Measurements from ENCODE around the gene P2RX3. TPM values are rescaled to one million over a fixed set of nuclear protein-coding genes. Genes with fewer than 3 reads are reported as not detected.

Gene P2RX3
- polyA plus RNA-seq, 3 donors: 0.53 to 1.3 (median 1.1) TPM

DNA sequence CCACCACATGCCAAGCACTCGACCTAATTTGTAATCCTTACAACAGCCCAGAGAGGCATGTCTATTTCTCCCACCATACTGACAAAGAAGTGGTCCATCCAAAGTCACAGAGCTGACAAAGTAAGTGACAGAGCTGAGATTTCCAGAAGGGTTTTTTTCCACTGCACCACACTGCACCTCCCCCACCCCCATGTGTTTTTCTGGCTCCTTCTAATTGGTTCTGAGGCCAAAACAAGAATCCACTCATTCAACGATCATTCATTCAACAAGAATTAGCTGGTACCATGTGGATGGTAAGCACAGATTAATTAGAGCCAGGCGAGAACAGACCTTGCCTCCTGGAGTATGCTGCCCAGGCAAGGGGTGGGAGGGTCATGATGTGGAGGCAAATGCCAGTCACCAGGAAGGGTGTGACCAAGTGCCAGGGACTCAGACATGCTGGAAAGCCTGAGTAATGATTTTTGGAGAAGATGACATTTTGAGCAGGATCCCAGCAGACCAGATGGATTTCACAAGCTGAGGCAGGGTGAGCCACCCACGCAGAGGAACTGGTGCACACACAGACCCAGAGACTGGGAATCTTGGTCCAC, 67.2 kb downstream of the P2RX3 start:
- no peak for DNase-seq (ENCODE audit: extremely low read depth in 1 of 11, low read depth in 9 of 11, low spot score in 4 of 11)

DNA sequence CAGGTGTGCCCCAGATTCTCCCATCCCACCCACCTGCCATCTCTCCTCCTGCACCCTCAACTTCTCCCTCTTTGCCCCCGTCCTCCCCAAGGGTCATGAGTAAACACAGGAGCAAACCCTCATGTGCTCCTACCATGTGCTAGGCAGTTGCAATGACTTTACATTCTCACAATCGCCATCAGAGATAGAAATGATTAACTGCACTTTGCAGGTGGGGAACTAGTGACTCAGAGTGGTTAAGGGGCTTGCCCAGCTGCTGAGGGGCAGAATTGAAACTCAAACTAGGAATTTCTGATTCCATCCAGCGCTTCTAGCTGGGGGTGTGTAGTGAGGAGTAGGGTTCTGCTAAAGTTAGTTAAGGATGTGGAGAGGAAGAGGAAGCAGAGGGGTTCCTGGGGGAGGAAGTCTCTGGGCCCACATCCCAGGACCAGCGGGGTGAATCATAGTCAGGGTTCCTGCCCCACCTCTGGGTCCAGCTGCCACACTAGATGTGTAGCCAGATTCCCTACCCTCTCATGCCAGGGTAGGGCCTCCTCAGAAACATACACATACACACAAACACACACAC, 68.3 kb downstream of the P2RX3 start:
- DNase-seq (ENCODE audit: extremely low read depth in 1 of 11, low read depth in 9 of 11, low spot score in 4 of 11): no peak

DNA sequence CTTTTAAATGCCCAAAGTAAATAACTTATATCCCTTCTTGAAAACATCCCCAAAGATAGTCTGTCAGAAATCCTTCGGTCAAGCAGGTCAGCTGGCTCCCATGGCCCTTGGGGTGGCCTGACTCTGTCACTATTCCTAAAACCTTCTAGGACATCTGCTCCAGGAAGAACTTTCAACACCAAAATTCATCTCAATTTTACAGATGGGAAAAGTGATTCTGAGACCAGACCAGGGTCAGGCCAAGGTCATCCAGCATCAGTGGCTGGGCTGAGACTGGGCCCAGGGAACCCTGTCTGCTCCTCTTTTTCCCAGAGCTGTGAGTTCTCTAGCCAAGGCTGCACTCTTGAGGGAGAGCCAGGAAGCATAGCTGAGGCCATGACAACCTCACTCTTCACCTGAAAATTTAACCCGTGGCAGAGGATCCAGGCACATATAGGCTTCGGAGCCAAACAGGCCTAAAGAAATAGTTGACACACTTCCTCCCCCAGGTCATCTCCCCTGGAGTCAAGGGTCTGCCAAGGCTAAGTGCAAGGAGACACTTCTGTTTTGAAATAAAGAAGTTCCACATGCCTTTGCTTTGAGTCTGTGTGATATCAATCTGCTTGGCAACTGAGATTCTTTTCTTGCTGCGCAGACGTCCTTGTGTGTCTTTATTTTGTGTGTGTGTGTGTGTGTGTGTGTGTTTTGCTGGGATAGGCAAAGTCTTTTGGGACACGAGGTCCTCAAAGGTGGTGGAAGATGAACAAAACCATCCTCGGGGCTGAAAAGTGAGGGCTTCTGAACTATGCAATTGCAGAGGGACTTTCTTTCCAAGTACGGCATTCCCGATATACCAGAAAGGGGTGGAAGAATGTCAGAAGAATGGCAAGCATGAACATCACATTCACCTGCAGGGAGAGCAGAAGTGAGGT, 69.1 kb downstream of the P2RX3 start:
- no peak for DNase-seq (ENCODE audit: extremely low read depth in 1 of 11, low read depth in 9 of 11, low spot score in 4 of 11)

DNA sequence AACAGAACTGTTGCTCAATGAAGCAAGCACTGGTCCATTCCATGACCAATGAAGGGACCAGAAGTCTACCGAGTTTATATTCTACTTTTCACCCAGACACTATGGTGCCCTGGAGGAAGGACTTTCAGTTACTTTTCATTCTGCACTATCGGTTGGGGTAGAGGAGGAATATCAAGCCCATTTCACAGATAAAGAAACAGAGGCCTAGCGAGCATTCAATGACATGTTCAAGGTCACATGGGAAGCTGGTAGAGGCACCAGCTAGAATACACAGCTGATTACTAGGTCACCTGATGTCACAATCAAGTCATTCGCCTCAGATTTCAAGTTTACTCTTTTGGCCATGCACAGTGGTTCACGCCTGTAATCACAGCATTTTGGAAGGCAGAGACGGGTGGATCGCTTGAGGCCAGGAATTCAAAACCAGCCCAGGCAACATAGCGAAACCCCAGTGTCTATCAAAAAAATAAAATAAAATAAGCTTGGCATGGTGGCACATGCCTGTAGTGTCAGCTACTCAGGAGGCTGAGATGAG, 69.9 kb downstream of the P2RX3 start:
- DNase-seq (ENCODE audit: extremely low read depth in 1 of 11, low read depth in 9 of 11, low spot score in 4 of 11): no peak

DNA sequence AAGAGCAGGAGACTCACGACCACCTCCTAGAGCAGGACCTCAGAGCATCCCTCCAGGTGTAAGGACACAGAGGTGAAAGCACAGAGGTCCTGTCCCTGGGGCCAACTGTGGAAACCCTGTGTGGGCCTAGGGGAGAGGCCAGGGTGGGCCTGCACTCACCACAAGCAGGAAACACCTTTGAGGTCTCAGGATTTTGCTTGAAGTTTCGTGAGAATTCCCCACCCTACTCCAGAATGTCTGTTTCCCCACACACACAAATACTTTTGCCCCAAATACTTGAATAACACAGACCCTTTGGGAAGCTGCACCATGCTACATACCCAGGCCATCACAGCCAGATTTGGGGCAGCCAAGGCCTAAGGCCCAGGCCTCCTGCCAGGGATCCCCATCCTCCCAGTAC, 70.6 kb downstream of the P2RX3 start:
- no peak for DNase-seq (ENCODE audit: extremely low read depth in 1 of 11, low read depth in 9 of 11, low spot score in 4 of 11)

DNA sequence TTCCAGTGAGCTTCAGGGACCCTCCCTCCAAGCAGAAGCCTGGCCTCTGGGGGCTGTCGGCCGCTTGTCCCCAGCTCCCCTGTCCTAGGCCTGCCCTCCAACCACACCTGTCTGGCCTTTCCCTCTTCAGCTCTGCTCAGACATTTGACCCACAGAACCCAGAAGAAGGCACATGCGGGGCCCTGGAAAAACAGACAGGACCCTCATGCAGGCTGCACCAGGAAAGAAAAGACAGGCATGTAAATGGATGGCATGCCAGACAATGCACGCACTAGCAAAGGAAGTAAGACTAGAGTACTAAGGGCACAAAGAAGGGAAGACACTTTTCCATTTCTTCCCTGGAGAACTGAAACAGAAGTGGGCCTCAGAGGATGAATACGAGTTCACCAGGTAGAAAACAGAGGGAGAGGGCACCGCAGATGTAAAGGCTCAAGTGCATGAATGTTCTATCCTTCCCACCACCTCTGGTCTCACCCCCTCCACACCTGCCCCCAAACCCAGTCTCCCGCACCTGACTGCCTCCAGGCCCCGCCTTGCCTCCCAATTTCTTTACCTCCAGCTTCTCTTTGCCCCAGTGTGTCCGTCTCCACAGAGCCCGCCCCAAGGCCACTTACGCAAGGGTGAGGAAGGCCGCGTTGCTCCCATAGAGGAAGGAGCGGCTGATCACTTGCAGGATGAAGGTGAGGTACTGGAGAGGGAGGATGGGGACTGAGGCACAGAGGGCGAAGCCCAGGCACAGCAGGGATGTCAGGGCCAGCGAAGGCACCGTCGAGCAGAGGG, 71.4 kb downstream of the P2RX3 start:
- no peak for DNase-seq (ENCODE audit: extremely low read depth in 1 of 11, low read depth in 9 of 11, low spot score in 4 of 11)

DNA sequence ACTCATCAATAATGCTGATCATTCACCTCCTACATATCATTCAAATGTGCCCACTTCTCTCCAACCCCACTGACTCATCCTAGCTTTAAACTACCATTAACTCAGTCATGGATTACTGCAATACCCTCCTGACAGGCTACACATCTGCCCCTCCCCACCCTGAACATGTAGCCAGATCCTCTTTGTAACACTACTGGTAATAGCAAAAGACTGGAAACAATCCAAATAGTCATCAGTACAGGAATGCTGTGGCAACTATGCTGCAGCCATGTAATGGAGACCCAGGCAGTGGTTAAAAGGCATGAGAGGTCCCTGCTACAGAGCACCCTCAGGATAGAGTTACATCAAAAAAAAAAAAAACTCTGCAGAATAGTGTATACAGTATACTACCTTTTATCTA, 72.1 kb downstream of the P2RX3 start:
- DNase-seq (ENCODE audit: extremely low read depth in 1 of 11, low read depth in 9 of 11, low spot score in 4 of 11): no peak

DNA sequence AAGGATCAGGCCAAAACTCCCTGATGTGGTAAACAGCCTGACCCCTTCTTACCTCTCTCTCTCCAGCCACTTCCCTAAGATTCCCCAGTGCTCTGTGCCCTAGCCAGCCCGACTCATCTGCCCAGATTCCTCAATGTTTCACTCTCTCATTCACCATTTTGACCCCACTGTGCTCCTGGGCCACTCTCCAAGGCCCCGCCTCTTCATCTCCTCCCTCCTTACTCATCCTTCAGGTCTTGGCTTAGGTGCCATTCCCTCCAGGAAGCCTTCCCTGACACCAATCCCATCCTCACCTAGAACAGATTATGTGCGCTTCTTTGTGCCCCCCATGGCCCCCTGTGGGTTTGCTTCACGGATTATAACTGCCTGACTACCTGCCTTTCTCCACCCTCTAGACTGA, 75.5 kb downstream of the P2RX3 start:
- DNase-seq (ENCODE audit: extremely low read depth in 1 of 11, low read depth in 9 of 11, low spot score in 4 of 11): no peak

DNA sequence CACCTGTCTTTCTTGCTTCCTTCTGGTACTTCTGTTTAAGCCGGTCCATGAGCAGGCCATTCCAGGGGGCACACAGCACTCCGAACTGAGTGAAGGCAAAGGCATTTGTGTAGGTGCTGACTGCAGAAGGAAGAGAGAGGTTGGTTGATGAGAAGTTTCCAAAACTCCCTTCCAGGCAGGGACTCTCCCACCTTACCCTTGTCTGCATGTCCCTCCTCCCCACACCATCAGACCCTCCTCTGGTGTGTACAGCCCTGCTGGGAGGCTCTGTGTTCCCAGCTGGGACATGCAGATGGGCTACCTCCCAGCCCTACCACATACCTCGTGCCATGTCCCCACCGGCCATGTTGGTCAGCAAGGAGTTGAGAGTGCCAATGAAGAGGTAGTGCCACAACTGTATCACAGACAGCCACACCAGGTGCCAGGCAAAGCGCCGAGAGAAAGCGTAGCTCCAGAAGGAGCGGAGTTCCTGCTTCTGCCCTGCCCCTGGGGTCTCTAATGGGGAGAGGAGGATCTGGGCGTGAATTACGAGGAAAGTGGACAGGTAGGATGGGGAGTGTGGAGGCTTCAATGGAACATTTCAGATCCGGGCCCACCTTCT, 76.6 kb downstream of the P2RX3 start:
- DNase-seq (ENCODE audit: extremely low read depth in 1 of 11, low read depth in 9 of 11, low spot score in 4 of 11): no peak

DNA sequence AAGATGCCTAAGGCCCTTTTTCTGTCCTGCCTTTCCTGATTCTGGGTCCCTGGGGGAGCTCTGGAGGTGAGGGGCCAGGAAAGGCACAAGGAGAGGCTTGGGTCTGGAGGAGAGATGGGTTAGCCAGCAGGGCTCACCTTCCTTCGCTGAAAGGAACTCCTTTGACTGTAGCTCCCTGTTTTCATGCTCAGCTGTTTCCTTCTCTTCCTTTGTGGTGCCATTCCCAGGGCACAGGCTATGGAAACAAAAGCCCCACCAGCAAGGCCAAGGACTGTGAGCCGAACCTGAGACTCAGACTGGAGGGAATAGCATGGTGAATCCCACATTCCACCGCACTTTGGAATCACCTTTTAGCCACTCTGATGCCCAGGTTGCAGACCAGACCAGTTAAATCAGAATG, 78.3 kb downstream of the P2RX3 start:
- DNase-seq (ENCODE audit: extremely low read depth in 1 of 11, low read depth in 9 of 11, low spot score in 4 of 11): no peak

DNA sequence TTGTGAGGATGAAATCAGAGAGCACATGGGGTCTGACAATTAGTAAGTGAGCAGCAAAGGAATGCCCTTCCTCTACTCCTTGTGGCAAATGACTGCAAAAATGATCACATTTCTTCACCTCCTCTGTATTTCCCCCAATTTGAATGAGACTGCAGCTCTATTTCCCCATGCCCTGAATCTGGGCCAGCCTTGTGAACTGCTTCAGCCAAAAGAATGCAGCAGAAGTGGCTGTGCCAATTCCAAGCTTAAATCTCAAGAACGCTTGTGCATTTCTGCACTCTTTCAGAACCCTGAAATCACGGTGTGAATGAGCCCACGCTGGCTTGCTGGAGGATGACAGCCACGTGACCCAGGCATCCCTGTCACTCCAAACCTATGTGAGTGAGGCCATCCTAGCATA, 78.9 kb downstream of the P2RX3 start:
- DNase-seq (ENCODE audit: extremely low read depth in 1 of 11, low read depth in 9 of 11, low spot score in 4 of 11): no peak

DNA sequence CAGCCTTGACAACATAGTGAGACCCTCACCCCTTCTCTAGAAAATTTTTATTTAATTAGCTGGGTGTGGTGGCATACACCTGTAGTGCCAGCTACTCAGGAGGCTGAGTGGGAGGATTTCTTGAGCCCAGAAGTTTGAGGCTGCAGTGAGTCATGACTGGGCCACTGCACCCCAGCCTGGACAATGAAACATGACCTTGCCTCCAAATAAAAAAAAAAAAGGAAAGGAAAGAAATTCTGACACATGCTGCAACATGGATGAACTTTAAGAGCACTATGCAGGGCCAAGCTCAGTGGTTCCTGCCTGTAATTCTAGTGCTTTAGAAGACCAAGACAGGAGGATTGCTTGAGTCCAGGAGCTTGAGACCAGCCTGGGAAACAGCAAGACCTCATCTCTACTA, 80.0 kb downstream of the P2RX3 start:
- no peak for DNase-seq (ENCODE audit: extremely low read depth in 1 of 11, low read depth in 9 of 11, low spot score in 4 of 11)

DNA sequence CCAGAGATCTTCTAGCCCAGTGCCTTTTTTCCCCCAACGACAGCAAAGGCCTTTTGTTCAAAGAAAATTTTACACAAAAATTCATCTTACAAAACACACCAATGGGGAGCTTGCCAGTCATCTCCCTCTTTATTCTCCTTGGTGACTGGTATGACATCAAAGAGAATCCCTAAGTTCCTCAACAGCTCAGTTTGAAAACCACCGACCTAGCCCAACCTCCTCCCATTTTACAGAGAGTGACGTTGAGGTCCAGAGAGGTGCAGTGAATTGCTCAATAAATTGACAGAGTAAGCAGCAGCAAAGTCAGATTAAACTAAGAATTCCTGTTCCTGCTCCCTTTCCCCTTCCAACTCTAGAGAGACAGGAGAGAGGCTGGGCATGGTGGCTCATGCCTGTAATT, 81.0 kb downstream of the P2RX3 start:
- no peak for DNase-seq (ENCODE audit: extremely low read depth in 1 of 11, low read depth in 9 of 11, low spot score in 4 of 11)

DNA sequence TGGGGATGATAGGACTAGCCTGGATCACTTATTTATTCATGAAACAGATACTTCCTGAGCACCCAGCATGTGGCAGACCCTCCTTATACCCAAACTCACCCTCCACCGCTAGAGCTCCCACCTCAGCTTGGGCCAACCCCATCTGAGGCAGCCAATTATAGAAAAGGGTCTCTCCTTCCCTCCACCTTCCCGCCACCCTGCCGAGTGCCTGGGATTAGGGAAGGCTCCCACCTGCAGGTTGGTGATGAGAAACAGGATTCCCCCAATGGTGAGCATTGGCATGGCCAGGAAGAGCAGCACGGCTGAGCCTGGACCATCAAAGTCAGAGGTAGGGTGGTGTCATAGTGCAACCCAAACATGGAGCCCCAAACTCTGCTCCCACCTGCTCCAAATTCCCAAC, 82.9 kb downstream of the P2RX3 start:
- no peak for DNase-seq (ENCODE audit: extremely low read depth in 1 of 11, low read depth in 9 of 11, low spot score in 4 of 11)

DNA sequence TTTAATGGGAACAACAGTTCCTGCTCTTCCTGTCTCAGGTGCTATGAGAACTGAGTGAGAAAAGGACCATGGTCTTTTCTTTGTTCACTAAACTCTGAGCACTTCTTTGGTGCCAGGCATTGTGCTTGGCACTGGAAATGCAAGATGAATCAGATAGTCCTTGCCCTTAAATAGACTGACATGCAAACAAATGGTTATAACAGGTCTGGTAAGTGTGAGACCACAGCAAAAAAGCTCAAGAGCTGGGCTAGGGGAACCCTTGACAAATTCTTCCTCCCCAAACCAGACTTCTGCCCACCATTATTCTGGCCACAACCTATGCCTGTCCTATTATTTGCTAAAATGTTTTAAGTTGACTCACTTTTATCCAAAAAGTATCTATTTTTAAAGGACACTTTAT, 83.7 kb downstream of the P2RX3 start:
- no peak for DNase-seq (ENCODE audit: extremely low read depth in 1 of 11, low read depth in 9 of 11, low spot score in 4 of 11)

Data from renal cortex interstitium (tissue), 11 donors.